K562 (cell line): ENCODE data around the gene LRRIQ4. TPM values are rescaled to one million over a fixed set of nuclear protein-coding genes. Genes with fewer than 3 reads are reported as not detected.

Experiments
- ATAC-seq: fragments of 200-7000 bp; cut with Tn5 transposase; 3 replicates; pipeline ENCODE4 v1.9.1; 2020; ENCODE audit warnings: moderate library complexity
- BruUV-seq: library from RNA; stranded (reverse); fragments of 400-500 nt; replicated peaks from 2 replicates; lab custom pipeline; 2021; lab: Mats Ljungman, UMichigan
- CTCF ChIA-PET: fragments of 300-600 bp; formaldehyde crosslinking; extraction: SDS; loops from one replicate; lab custom pipeline; 2021; ENCODE audit warnings: low intra/inter-chr PET ratio; lab: Yijun Ruan, JAX
- POLR2A ChIA-PET: fragments of 300-600, 350-650 bp; sonication (Branson Sonifier 250); formaldehyde crosslinking; extraction: SDS; loops from one replicate; lab custom pipeline; 2021; ENCODE audit warnings: antibody characterized with exemption, inconsistent platforms; lab: Yijun Ruan, JAX
- DNase-seq, 4 experiments: peaks; one replicate each; pipeline versions ENCODE4 v3.0.0 to v3.0.0-alpha.2; 2011 to 2018; ENCODE audit warnings: low spot score in 3 of 4, mixed read lengths in 3 of 4; ENCODE audit errors: extremely low read depth in 1 of 4
- FAIRE-seq: peaks from 2 replicates; lab custom pipeline; 2011; peaks lifted over from hg19 to GRCh38; lab: Jason Lieb, UNC
- H2AFZ ChIP-seq: 2 replicates; pipeline ENCODE4 v1.6.0; 2011; ENCODE audit warnings: low read depth, low read length, control low read depth, inconsistent platforms
- H3K27ac ChIP-seq: fragments of 200-600 bp; 3 replicates; pipeline ENCODE4 v1.8.0; 2011; ENCODE audit warnings: low read depth, mild to moderate bottlenecking, control low read depth, inconsistent platforms, low read length, moderate library complexity, mixed read lengths; ENCODE audit errors: extremely low read depth
- H3K27me3 ChIP-seq, 2 experiments: fragments of 300-600 bp in 1 of 2; 2 replicates in 1 of 2; 3 replicates in 1 of 2; pipeline versions ENCODE4 v1.6.0 to v1.8.0; 2011; ENCODE audit warnings: inconsistent platforms in 2 of 2, low read length in 2 of 2, mild to moderate bottlenecking in 1 of 2, mixed read lengths in 1 of 2, moderate library complexity in 1 of 2; ENCODE audit not compliant: control insufficient read depth in 2 of 2, insufficient read depth in 2 of 2
- H3K36me3 ChIP-seq: fragments of 300-600 bp; 3 replicates; pipeline ENCODE4 v1.8.0; 2011; ENCODE audit warnings: mild to moderate bottlenecking, low read length, inconsistent platforms; ENCODE audit not compliant: control insufficient read depth, insufficient read depth
- H3K4me1 ChIP-seq, 2 experiments: fragments of 200-600 bp in 1 of 2; replicated peaks in 1 of 2; 2 replicates in 1 of 2; 3 replicates in 1 of 2; pipeline versions ENCODE4 v1.5.1 to v1.8.0; 2011; ENCODE audit warnings: inconsistent platforms in 2 of 2, low read length in 2 of 2, mild to moderate bottlenecking in 1 of 2, mixed read lengths in 1 of 2, moderate library complexity in 1 of 2; ENCODE audit not compliant: control insufficient read depth in 2 of 2, insufficient read depth in 2 of 2
- H3K4me2 ChIP-seq: 2 replicates; pipeline ENCODE4 v1.6.1; 2011; ENCODE audit warnings: low read length, control low read depth, inconsistent platforms, mixed read lengths; ENCODE audit not compliant: insufficient read depth
- H3K4me3 ChIP-seq: fragments of 200-600 bp; sonication (generic), shearing (Covaris generic); 2 replicates; pipeline ENCODE4 v1.5.1; 2016; ENCODE audit warnings: control low read depth, inconsistent platforms
- H3K79me2 ChIP-seq: fragments of 200-600 bp; 3 replicates; pipeline ENCODE4 v1.8.0; 2011; ENCODE audit warnings: low read length, inconsistent platforms; ENCODE audit not compliant: control insufficient read depth, insufficient read depth
- H3K9ac ChIP-seq, 2 experiments: 2 replicates each; pipeline versions ENCODE4 v1.6.0 to v1.6.1; 2011; ENCODE audit warnings: low read depth in 2 of 2, low read length in 2 of 2, control low read depth in 1 of 2, inconsistent platforms in 1 of 2, mild to moderate bottlenecking in 1 of 2, mixed read lengths in 1 of 2; ENCODE audit not compliant: insufficient read depth in 1 of 2
- H3K9me1 ChIP-seq: one replicate; pipeline ENCODE4 v1.6.0; 2011; ENCODE audit warnings: inconsistent platforms, mild to moderate bottlenecking, low read length, moderate library complexity; ENCODE audit not compliant: control insufficient read depth, insufficient read depth
- H3K9me3 ChIP-seq: replicated peaks from 2 replicates; pipeline ENCODE4 v1.5.1; 2011; ENCODE audit warnings: low read depth, low read length, inconsistent platforms; ENCODE audit not compliant: control insufficient read depth, insufficient read depth
- H4K20me1 ChIP-seq: replicated peaks from 2 replicates; pipeline ENCODE4 v1.6.1; 2011; ENCODE audit warnings: low read length, inconsistent platforms, mixed read lengths; ENCODE audit not compliant: control insufficient read depth, insufficient read depth
- CHD2 ChIP-seq: IDR thresholded peaks from 2 replicates; pipeline ENCODE4 v1.6.1; 2011; ENCODE audit warnings: low read depth, low read length
- COPS2 ChIP-seq: fragments of 450-650 bp; conservative IDR thresholded peaks from 2 replicates; pipeline ENCODE4 v1.6.1; 2016; ENCODE audit warnings: mild to moderate bottlenecking, moderate library complexity
- DIDO1 ChIP-seq: fragments of 450-650 bp; IDR thresholded peaks from 2 replicates; pipeline ENCODE4 v1.6.1; 2016; ENCODE audit warnings: low read depth, missing biosample characterization, missing genetic modification characterization
- ILK ChIP-seq: fragments of 450-650 bp; IDR thresholded peaks from 2 replicates; pipeline ENCODE4 v1.6.1; 2016; ENCODE audit warnings: missing genetic modification characterization, low read depth, mild to moderate bottlenecking, missing compliant biosample characterization, moderate library complexity, borderline replicate concordance
- PHF21A ChIP-seq: fragments of 450-650 bp; IDR thresholded peaks from 2 replicates; pipeline ENCODE4 v1.6.1; 2017; ENCODE audit warnings: low read depth, borderline replicate concordance
- SLC30A9 ChIP-seq: fragments of 250-450 bp; sonication (Bioruptor Pico); IDR thresholded peaks from 2 replicates; pipeline ENCODE4 v1.8.0; 2022; ENCODE audit warnings: mild to moderate bottlenecking, moderate library complexity
- SMAD2 ChIP-seq: fragments of 150-350 bp; IDR thresholded peaks from 2 replicates; pipeline ENCODE4 v1.6.1; 2014; ENCODE audit warnings: low read depth, mild to moderate bottlenecking, low read length
- ZBTB7A ChIP-seq: IDR thresholded peaks from 2 replicates; pipeline ENCODE4 v1.6.1; 2011; ENCODE audit warnings: low read depth, mild to moderate bottlenecking, low read length, moderate library complexity, borderline replicate concordance; ENCODE audit not compliant: control insufficient read depth
- ZFP1 ChIP-seq: fragments of 450-650 bp; formaldehyde crosslinking; IDR thresholded peaks from 2 replicates; pipeline ENCODE4 v1.4.0; 2020; ENCODE audit warnings: mild to moderate bottlenecking, mixed read lengths
- ZFX ChIP-seq: sonication (generic); formaldehyde crosslinking; IDR thresholded peaks from 2 replicates; pipeline ENCODE4 v1.8.0; 2022; ENCODE audit warnings: mild to moderate bottlenecking, missing genetic modification reagents, moderate library complexity
- ZNF239 ChIP-seq: fragments of 250-450 bp; sonication (Bioruptor Pico); IDR thresholded peaks from 2 replicates; pipeline ENCODE4 v1.4.0; 2020; ENCODE audit warnings: mild to moderate bottlenecking
- ZNF398 ChIP-seq: fragments of 250-450 bp; sonication (Bioruptor Pico); IDR thresholded peaks from 2 replicates; pipeline ENCODE4 v1.8.0; 2021; ENCODE audit warnings: moderate library complexity, mild to moderate bottlenecking, inconsistent platforms
- ZNF57 ChIP-seq: fragments of 450-650 bp; formaldehyde crosslinking; IDR thresholded peaks from 2 replicates; pipeline ENCODE4 v1.4.0; 2020; ENCODE audit warnings: mild to moderate bottlenecking, moderate library complexity
- WGBS: fragments of 100-300 bp; shearing (Covaris generic); methylation state at CpG from one replicate; pipeline ENCODE4 v1.1.6; 2016; ENCODE audit warnings: low coverage, mixed read lengths; ENCODE audit not compliant: insufficient coverage; ENCODE audit errors: missing lambda C conversion rate; 5-methylcytosine and 5-hydroxymethylcytosine counted together
- in situ Hi-C: fragments of 300-500 bp; cut with MboI; formaldehyde crosslinking; loops from 4 replicates; pipeline ENCODE4 v1.15.0; 2018; ENCODE audit warnings: inconsistent platforms, mixed read lengths
- intact Hi-C: fragments of 100-400 bp; cut with micrococcal nuclease; formaldehyde crosslinking; loops from 2 replicates; pipeline ENCODE4 v1.14.2; 2022
- polyA plus RNA-seq, 8 experiments: library from polyadenylated mRNA; depleted of rRNA in 4 of 8; stranded (reverse) in 5 of 8; unstranded in 3 of 8; fragments of >200 nt; fragmentation: Nextera tagmentation in 2 of 8; fragmentation: Illumina TruSeq in 1 of 8; extraction: Ambion mirVana in 2 of 8; extraction: Trizol in 1 of 8; gene quantifications; 2 replicates each; pipeline versions ENCODE4 v1.2.1 to v1.2.3, GENCODE V29; 2011 to 2014; ENCODE audit warnings: inconsistent platforms in 1 of 8, missing spikeins in 1 of 8
- total RNA-seq, 7 experiments: library from RNA; depleted of rRNA in 6 of 7; stranded (reverse); fragments of >200 nt in 6 of 7; fragmentation: Illumina TruSeq in 2 of 7; extraction: Trizol in 2 of 7; gene quantifications; 2 replicates each; pipeline versions ENCODE4 v1.2.1 to v1.2.3, GENCODE V29; 2011 to 2021; ENCODE audit warnings: low replicate concordance in 1 of 7
- TF ChIP-seq, protein P1 (sequence below): fragments of 450-650 bp; IDR thresholded peaks from 2 replicates; pipeline ENCODE4 v1.6.1; 2016; ENCODE audit warnings: borderline replicate concordance

The LRRIQ4 gene
- total and polyA plus RNA-seq, 9 of the 15 experiments (the other 6 are each of a cell fraction or from before 2014, with no cell fraction given): not detected

DNA sequence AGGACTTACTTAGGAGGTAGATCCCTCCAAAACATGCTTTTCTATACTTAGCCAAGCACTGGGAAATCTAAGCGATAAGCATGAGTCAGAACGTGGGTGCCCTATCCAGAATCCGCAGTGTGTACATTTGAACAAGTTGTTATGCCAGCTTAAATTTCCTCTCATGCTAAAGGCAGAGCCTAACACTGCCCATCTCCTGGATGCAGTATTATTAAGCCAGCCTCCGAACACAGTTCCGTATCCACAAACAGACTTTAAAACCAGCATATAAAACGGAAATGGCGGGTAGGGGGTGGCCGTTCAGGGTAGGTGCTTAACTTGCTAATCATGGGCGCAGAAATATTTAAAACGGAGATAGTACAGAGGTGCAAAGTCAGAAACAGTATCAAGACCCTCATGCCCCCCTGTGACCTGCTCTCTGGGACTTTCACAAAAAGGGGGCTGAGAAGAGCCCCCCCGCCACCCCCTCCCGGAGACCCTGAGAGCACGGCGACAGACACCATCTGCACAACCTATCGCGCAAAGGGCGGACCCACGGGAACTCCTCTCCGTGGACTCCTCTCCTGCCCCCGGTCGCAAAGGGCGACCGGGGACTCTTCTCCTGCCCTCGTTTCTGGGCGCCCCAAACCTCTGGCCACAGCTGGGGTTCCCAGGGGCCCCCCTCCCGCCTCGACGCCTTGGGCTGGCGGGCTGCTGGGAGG, 889 bp upstream of the LRRIQ4 start:
- in situ Hi-C loops: no loop called here
- CTCF ChIA-PET: no interaction called here
- H3K9ac ChIP-seq: no peak overlapping the region

DNA sequence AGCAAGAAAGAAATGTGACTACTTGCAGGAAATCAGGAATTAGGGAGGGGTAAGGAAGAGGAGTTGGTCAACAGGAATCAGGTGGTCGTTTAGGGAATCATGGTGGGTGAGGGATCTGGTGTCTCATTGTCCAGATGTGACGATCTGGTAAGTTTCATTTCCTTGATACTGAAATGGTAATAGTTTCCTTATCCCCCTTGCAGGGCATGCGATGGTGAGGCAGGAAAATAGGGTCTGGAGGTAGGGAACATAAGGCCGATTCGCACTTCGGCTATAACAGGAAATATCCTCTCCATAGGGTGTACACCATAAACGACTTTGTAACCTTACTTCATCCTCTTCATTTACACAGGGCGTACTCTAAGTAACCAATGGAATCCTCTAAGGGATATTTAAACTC, 608 bp downstream of the LRRIQ4 start:
- Histone ChIP-seq H3K27me3 (peaks cover 0 to 4% of the 10 kb centered on the region in 2 experiments; a peak in 1 of 5 replicates), H3K4me1 (no peaks in the 10 kb centered on the region; a peak in 1 of 5 replicates), H4K20me1 (no peaks in the 10 kb centered on the region), H3K79me2 (no peaks in the 10 kb centered on the region), H3K9me1 (no peaks in the 10 kb centered on the region), H3K9ac (no peak overlapping the region), H3K27ac (no peak overlapping the region), H3K36me3 (no peaks in the 10 kb centered on the region), H3K4me3 (no peak overlapping the region), H3K9me3 (peaks cover 3% of the 10 kb centered on the region), H2AFZ (no peak overlapping the region), H3K4me2 (no peak overlapping the region)
- ChIA-PET POLR2A (no interaction called here), CTCF (no interaction called here)
- in situ Hi-C loops: no loop called here
- ATAC-seq (no peak), DNase-seq (no peak), FAIRE-seq (no peak)
- BruUV-seq: no TSS peak
- WGBS: 61% methylated on average over 8 of the region's 8 CpGs
- intact Hi-C loops: no loop called here
- TF ChIP-seq COPS2 (no peak), CHD2 (no peak), ZNF239 (CRISPR knock-in tag) (no peak), DIDO1 (tag) (no peak), PHF21A (no peak), ZNF57 (CRISPR knock-in tag) (no peak), ZFP1 (CRISPR knock-in tag) (no peak), ZNF398 (CRISPR knock-in tag) (no peak)
- TF ChIP-seq, protein P1, sequence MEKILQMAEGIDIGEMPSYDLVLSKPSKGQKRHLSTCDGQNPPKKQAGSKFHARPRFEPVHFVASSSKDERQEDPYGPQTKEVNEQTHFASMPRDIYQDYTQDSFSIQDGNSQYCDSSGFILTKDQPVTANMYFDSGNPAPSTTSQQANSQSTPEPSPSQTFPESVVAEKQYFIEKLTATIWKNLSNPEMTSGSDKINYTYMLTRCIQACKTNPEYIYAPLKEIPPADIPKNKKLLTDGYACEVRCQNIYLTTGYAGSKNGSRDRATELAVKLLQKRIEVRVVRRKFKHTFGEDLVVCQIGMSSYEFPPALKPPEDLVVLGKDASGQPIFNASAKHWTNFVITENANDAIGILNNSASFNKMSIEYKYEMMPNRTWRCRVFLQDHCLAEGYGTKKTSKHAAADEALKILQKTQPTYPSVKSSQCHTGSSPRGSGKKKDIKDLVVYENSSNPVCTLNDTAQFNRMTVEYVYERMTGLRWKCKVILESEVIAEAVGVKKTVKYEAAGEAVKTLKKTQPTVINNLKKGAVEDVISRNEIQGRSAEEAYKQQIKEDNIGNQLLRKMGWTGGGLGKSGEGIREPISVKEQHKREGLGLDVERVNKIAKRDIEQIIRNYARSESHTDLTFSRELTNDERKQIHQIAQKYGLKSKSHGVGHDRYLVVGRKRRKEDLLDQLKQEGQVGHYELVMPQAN: no peak

More for the DNA sequence above, 889 bp upstream of the LRRIQ4 start:
- DNase-seq (no peak), ATAC-seq (no peak), FAIRE-seq (no peak)
- intact Hi-C loops: no loop called here
- Histone ChIP-seq H3K27me3 (no peaks in the 10 kb centered on the region), H3K27ac (no peak overlapping the region), H3K9me1 (no peaks in the 10 kb centered on the region), H3K4me1 (no peaks in the 10 kb centered on the region; a peak in 1 of 5 replicates), H4K20me1 (no peaks in the 10 kb centered on the region), H3K79me2 (no peaks in the 10 kb centered on the region), H3K4me3 (no peak overlapping the region), H3K36me3 (no peaks in the 10 kb centered on the region), H2AFZ (no peak overlapping the region), H3K4me2 (no peak overlapping the region), H3K9me3 (peaks cover 3% of the 10 kb centered on the region)
- no TSS peak for BruUV-seq
- 81% methylated on average over 23 of the region's 29 CpGs for WGBS
- TF ChIP-seq SMAD2 (no peak), ZFX (no peak), ZBTB7A (0 out of 2 replicates have a peak, but pooled peaks have one; percentile 19), SLC30A9 (no peak), ILK (tag) (no peak)
- POLR2A ChIA-PET: interaction anchor here (0.6 kb wide), 1 partner anchor 369 kb away, joined by 5 read pairs; the partner anchor contains the start of gene PHC3
